Spleen (tissue), 11 donors: Measurements from ENCODE around the gene CALML4. TPM values are rescaled to one million over a fixed set of nuclear protein-coding genes. Genes with fewer than 3 reads are reported as not detected.
"Not testable (repeated sequence)": the region's sequence is repeated elsewhere in the genome, so short reads cannot be mapped to it uniquely, and the experiment has no call there.

Experiments used
- DNase-seq: peaks from one replicate; pipeline ENCODE4 v3.0.0-alpha.2; 2020
- H3K27ac ChIP-seq, 8 donors: fragments of 200-600 bp; sonication (generic) in 7 of 8; 1 replicate in 4 of 8; 2 replicates in 4 of 8; pipeline versions ENCODE4 v1.5.0 to v1.8.0; 2016 to 2021; ENCODE audit warnings: inconsistent platforms in 4 of 8, mild to moderate bottlenecking in 4 of 8, moderate library complexity in 1 of 8
- H3K27me3 ChIP-seq, 7 donors: fragments of 200-600 bp; sonication (generic) in 6 of 7; replicated peaks in 1 of 7; 1 replicate in 4 of 7; 2 replicates in 3 of 7; pipeline versions ENCODE4 v1.5.0 to v1.8.0; 2016 to 2021; ENCODE audit warnings: inconsistent platforms in 3 of 7, mild to moderate bottlenecking in 1 of 7
- H3K36me3 ChIP-seq, 6 donors: fragments of 200-600 bp; sonication (generic) in 5 of 6; 1 replicate in 4 of 6; 2 replicates in 2 of 6; pipeline versions ENCODE4 v1.5.0 to v1.8.0; 2016 to 2021; ENCODE audit warnings: inconsistent platforms in 2 of 6
- H3K4me1 ChIP-seq, 6 donors: fragments of 200-600 bp; sonication (generic) in 5 of 6; 1 replicate in 3 of 6; 2 replicates in 3 of 6; pipeline versions ENCODE4 v1.5.0 to v1.8.0; 2016 to 2021; ENCODE audit warnings: inconsistent platforms in 3 of 6
- H3K4me3 ChIP-seq, 8 donors: fragments of 200-600 bp; sonication (generic) in 7 of 8; 1 replicate in 4 of 8; 2 replicates in 4 of 8; pipeline versions ENCODE4 v1.5.0 to v1.8.0; 2016 to 2021; ENCODE audit warnings: inconsistent platforms in 4 of 8, mild to moderate bottlenecking in 4 of 8, moderate library complexity in 2 of 8
- H3K9me3 ChIP-seq, 8 donors: fragments of 200-600 bp; sonication (generic) in 7 of 8; 1 replicate in 4 of 8; 2 replicates in 4 of 8; pipeline versions ENCODE4 v1.5.0 to v1.8.0; 2016 to 2021; ENCODE audit warnings: inconsistent platforms in 4 of 8
- CTCF ChIP-seq, 11 experiments: fragments of 200-600 bp in 7 of 11; fragments of 450-650 bp in 4 of 11; sonication (generic) in 4 of 11; IDR thresholded peaks in 8 of 11; conservative IDR thresholded peaks in 3 of 11; 1 replicate in 7 of 11; 2 replicates in 4 of 11; pipeline versions ENCODE4 v1.4.0 to v1.8.0; 2016 to 2021; ENCODE audit warnings: antibody characterized with exemption in 11 of 11, inconsistent platforms in 4 of 11, mild to moderate bottlenecking in 1 of 11
- POLR2A ChIP-seq, 3 donors: fragments of 450-650 bp; IDR thresholded peaks; one replicate each; pipeline ENCODE4 v1.5.1; 2017; ENCODE audit warnings: antibody characterized with exemption in 3 of 3, mild to moderate bottlenecking in 1 of 3
- POLR2AphosphoS5 ChIP-seq, 3 donors: sonication (generic); formaldehyde crosslinking; IDR thresholded peaks; one replicate each; pipeline ENCODE4 v1.5.1; 2017; ENCODE audit warnings: antibody characterized with exemption in 3 of 3
- WGBS, 5 donors: extraction: QIAGEN DNeasy Blood & Tissue Kit in 3 of 5; methylation state at CpG; one replicate each; pipeline versions ENCODE4 v1.1.5 to v1.1.7; 2013 to 2018; 5-methylcytosine and 5-hydroxymethylcytosine counted together
- intact Hi-C: fragments of 100-400 bp; cut with DNase I; formaldehyde crosslinking; loops from one replicate; pipeline ENCODE4 v1.15.0; 2023; ENCODE audit warnings: low total_unique reads
- polyA plus RNA-seq, 3 donors: library from polyadenylated mRNA; stranded (reverse); fragments of 200-250 nt; gene quantifications; one replicate each; pipeline ENCODE4 v1.2.1, GENCODE V29; 2013
- total RNA-seq, 7 donors: library from RNA; depleted of rRNA in 3 of 7; stranded (reverse); fragments of >200 nt in 3 of 7; fragmentation: NEBNext Ultra II Directional in 4 of 7; extraction: Animal tissue kit (Norgen Biotek cat#: 25700) in 4 of 7; gene quantifications; one replicate each; pipeline versions ENCODE4 v1.1.0 to v1.2.1, GENCODE V29; 2016 to 2021
- donor health status: healthy with polysubstance abuse.
- donor health status: DM: no; HTN: no; CAD: no; lungs with moderate emphysema.
- donor health status: DM: no; HTN: no; CAD: no.
- donor health status: Bipolar disorder and iron deficiency.
- donor health status: healthy.
- donor health status: DM: no; HTN: no; CAD: no.
- donor health status: DM: yes; HTN: yes; CAD: no.

The CALML4 gene
- total and polyA plus RNA-seq, 10 donors: 7.8 to 15.9 (median 10.0) TPM

GRCh38 chr15:68214838-68215254 lies 9.7 kb upstream of the CALML4 start:
- Histone ChIP-seq H3K36me3 (peaks cover 0 to 66% (median 0%) of the 10 kb centered on the region in 6 donors), H3K27ac (peak overlapping the region in 2 of 8 donors; percentile 44 to 48), H3K4me3 (no peak overlapping the region), H3K9me3 (no peaks in the 10 kb centered on the region), H3K4me1 (peaks cover 0 to 31% (median 11%) of the 10 kb centered on the region in 6 donors), H3K27me3 (no peaks in the 10 kb centered on the region)
- intact Hi-C loops: loop anchor here (5.0 kb wide), 1 partner anchor 353 kb away; no protein-coding TSS in a partner anchor
- TF ChIP-seq POLR2A (IDR thresholded peaks at IDR 0.05) (no peak), CTCF (IDR thresholded peaks at IDR 0.05 in 8 of 11, conservative IDR thresholded peaks at IDR 0.05 in 3 of 11) (no peak), POLR2AphosphoS5 (IDR thresholded peaks at IDR 0.05) (no peak)
- DNase-seq: peak; percentile 35
- WGBS, 5 donors: 65 to 82% (median 73%) methylated on average over 6 of the region's 6 CpGs

- H3K27ac ChIP-seq: peak overlapping the region in 2 of 8 donors; percentile 44 to 48
- peaks cover 0 to 66% (median 0%) of the 10 kb centered on the region in 6 donors for H3K36me3 ChIP-seq
- intact Hi-C loops: loop anchor here (5.0 kb wide), 1 partner anchor 352 kb away; no protein-coding TSS in a partner anchor
- H3K4me3 ChIP-seq: no peak overlapping the region
- TF ChIP-seq CTCF (IDR thresholded peaks at IDR 0.05 in 8 of 11, conservative IDR thresholded peaks at IDR 0.05 in 3 of 11) (no peak), POLR2AphosphoS5 (IDR thresholded peaks at IDR 0.05) (no peak), POLR2A (IDR thresholded peaks at IDR 0.05) (no peak)
- H3K4me1 ChIP-seq: peaks cover 0 to 37% (median 17%) of the 10 kb centered on the region in 6 donors
- no peaks in the 10 kb centered on the region for H3K27me3 ChIP-seq
- H3K9me3 ChIP-seq: no peaks in the 10 kb centered on the region
- 87 to 95% (median 91%) methylated on average over 14 to 17 of the region's 17 CpGs for WGBS, 5 donors
- peak; percentile 54 for DNase-seq
Observed at GRCh38 chr15:68213991-68214837, 9.1 kb upstream of the CALML4 start.

- H3K4me3 ChIP-seq, H3K27me3 ChIP-seq, H3K27ac ChIP-seq, H3K9me3 ChIP-seq: not testable (repeated sequence)
- intact Hi-C loops: loop anchor here (5.0 kb wide), 1 partner anchor 351 kb away; no protein-coding TSS in a partner anchor
- peaks cover 0 to 63% (median 0%) of the 10 kb centered on the region in 6 donors for H3K36me3 ChIP-seq
- peak; percentile 31 for DNase-seq
- H3K4me1 ChIP-seq: peaks cover 0 to 45% (median 24%) of the 10 kb centered on the region in 6 donors
- WGBS, 5 donors: 94 to 96% (median 96%) methylated on average over 6 of the region's 6 CpGs
Observed at GRCh38 chr15:68213491-68213845, 8.3 kb upstream of the CALML4 start.

GRCh38 chr15:68211656-68212320 lies 6.7 kb upstream of the CALML4 start:
- intact Hi-C loops: loop anchor here (5.0 kb wide), 1 partner anchor 349 kb away; no protein-coding TSS in a partner anchor
- 88 to 98% (median 95%) methylated on average over 10 to 14 of the region's 14 CpGs for WGBS, 5 donors
- TF ChIP-seq POLR2A (IDR thresholded peaks at IDR 0.05): no peak
- TF ChIP-seq POLR2AphosphoS5 (IDR thresholded peaks at IDR 0.05): no peak
- no peak for TF ChIP-seq CTCF (IDR thresholded peaks at IDR 0.05 in 8 of 11, conservative IDR thresholded peaks at IDR 0.05 in 3 of 11)
- H3K36me3 ChIP-seq: peaks cover 0 to 46% (median 0%) of the 10 kb centered on the region in 6 donors
- H3K4me1 ChIP-seq: peaks cover 0 to 61% (median 37%) of the 10 kb centered on the region in 6 donors
- no peak overlapping the region for H3K27ac ChIP-seq
- no peak overlapping the region for H3K4me3 ChIP-seq
- H3K27me3 ChIP-seq: no peaks in the 10 kb centered on the region
- H3K9me3 ChIP-seq: no peaks in the 10 kb centered on the region
- peak; percentile 70 for DNase-seq
